ENCODE measurements around the gene SLF1.

DNA sequence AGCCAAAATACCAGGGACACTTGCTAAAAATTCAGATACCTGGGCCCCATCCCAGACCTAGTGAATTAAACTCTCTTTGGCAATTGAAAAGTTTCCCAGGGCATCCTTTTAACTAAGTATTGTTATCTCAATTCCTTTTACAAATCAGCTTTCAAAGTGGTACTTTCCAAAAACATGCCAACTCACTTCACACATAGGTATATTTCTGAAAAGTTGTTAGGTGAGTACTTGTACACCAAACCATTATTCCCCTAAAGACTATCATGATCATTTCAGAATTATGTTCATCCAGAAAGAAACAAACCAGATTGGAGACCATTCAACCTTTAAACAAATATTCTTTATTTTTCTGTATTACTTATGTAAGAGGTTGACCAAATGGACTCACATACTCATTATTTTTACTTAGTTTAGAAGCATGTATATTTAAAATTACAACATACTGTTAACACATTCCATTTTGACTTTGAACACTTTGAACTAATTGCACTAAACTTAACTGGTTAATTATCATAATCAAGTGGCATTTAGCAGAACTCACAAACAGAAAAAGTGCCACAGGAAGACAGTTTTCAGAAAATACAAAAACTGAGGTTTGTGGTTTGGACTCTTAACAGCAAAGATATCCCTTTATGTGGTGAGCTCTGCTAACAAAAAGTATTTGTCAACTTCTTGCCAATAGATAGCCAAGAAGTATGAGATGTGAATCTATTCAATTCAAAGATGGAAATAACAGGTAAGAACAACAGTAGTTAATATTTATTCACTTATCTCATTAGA is 40.8 kb upstream of the SLF1 start:
- TF ChIP-seq, protein P1, sequence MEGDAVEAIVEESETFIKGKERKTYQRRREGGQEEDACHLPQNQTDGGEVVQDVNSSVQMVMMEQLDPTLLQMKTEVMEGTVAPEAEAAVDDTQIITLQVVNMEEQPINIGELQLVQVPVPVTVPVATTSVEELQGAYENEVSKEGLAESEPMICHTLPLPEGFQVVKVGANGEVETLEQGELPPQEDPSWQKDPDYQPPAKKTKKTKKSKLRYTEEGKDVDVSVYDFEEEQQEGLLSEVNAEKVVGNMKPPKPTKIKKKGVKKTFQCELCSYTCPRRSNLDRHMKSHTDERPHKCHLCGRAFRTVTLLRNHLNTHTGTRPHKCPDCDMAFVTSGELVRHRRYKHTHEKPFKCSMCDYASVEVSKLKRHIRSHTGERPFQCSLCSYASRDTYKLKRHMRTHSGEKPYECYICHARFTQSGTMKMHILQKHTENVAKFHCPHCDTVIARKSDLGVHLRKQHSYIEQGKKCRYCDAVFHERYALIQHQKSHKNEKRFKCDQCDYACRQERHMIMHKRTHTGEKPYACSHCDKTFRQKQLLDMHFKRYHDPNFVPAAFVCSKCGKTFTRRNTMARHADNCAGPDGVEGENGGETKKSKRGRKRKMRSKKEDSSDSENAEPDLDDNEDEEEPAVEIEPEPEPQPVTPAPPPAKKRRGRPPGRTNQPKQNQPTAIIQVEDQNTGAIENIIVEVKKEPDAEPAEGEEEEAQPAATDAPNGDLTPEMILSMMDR (IDR thresholded peaks at IDR 0.05), result no peak
- TF ChIP-seq POLR2A (IDR thresholded peaks at IDR 0.05; ENCODE audit: low read length) (no peak), RAD21 (conservative IDR thresholded peaks at IDR 0.05 in 1 of 2, IDR thresholded peaks at IDR 0.05 in 1 of 2) (no peak), CEBPB (IDR thresholded peaks at IDR 0.05) (no peak), EP300 (IDR thresholded peaks at IDR 0.05) (no peak), NPAS2 (CRISPR knock-in tag; IDR thresholded peaks at IDR 0.05; ENCODE audit: borderline replicate concordance) (no peak), SMC3 (IDR thresholded peaks at IDR 0.05) (no peak), ZFP36 (IDR thresholded peaks at IDR 0.05; ENCODE audit: borderline replicate concordance, partially characterized antibody) (no peak), HDAC2 (IDR thresholded peaks at IDR 0.05) (no peak), GATA3 (IDR thresholded peaks at IDR 0.05; ENCODE audit: borderline replicate concordance) (no peak), MYC (IDR thresholded peaks at IDR 0.05; ENCODE audit: borderline replicate concordance, low read length) (no peak), RNF2 (IDR thresholded peaks at IDR 0.05; ENCODE audit: borderline replicate concordance, low read depth) (no peak)
- TF ChIP-seq, protein P2, sequence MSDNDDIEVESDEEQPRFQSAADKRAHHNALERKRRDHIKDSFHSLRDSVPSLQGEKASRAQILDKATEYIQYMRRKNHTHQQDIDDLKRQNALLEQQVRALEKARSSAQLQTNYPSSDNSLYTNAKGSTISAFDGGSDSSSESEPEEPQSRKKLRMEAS (IDR thresholded peaks at IDR 0.05), result no peak
- TF ChIP-seq, protein P3, sequence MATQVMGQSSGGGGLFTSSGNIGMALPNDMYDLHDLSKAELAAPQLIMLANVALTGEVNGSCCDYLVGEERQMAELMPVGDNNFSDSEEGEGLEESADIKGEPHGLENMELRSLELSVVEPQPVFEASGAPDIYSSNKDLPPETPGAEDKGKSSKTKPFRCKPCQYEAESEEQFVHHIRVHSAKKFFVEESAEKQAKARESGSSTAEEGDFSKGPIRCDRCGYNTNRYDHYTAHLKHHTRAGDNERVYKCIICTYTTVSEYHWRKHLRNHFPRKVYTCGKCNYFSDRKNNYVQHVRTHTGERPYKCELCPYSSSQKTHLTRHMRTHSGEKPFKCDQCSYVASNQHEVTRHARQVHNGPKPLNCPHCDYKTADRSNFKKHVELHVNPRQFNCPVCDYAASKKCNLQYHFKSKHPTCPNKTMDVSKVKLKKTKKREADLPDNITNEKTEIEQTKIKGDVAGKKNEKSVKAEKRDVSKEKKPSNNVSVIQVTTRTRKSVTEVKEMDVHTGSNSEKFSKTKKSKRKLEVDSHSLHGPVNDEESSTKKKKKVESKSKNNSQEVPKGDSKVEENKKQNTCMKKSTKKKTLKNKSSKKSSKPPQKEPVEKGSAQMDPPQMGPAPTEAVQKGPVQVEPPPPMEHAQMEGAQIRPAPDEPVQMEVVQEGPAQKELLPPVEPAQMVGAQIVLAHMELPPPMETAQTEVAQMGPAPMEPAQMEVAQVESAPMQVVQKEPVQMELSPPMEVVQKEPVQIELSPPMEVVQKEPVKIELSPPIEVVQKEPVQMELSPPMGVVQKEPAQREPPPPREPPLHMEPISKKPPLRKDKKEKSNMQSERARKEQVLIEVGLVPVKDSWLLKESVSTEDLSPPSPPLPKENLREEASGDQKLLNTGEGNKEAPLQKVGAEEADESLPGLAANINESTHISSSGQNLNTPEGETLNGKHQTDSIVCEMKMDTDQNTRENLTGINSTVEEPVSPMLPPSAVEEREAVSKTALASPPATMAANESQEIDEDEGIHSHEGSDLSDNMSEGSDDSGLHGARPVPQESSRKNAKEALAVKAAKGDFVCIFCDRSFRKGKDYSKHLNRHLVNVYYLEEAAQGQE (IDR thresholded peaks at IDR 0.05), result no peak
